HT1080 (cell line): Measurements from ENCODE around the gene C10orf90. TPM values are rescaled to one million over a fixed set of nuclear protein-coding genes. Genes with fewer than 3 reads are reported as not detected.
A peak's percentile ranks its signal among the peaks of the same experiment; 100 is the strongest.

ENCODE experiments used
- DNase-seq: peaks from one replicate; pipeline ENCODE4 v3.0.0-alpha.2; 2015; ENCODE audit warnings: low read depth
- total RNA-seq: library from RNA; depleted of rRNA; stranded (reverse); fragments of >200 nt; shearing (Covaris generic); gene quantifications from 2 replicates; pipeline ENCODE4 v1.2.3, GENCODE V29; 2014

The C10orf90 gene
- total RNA-seq, 1 experiment from 2014 or later: not detected

GRCh38 chr10:126674741-126675515 is 4.4 kb upstream of the C10orf90 start:
- no peak for DNase-seq

DNA sequence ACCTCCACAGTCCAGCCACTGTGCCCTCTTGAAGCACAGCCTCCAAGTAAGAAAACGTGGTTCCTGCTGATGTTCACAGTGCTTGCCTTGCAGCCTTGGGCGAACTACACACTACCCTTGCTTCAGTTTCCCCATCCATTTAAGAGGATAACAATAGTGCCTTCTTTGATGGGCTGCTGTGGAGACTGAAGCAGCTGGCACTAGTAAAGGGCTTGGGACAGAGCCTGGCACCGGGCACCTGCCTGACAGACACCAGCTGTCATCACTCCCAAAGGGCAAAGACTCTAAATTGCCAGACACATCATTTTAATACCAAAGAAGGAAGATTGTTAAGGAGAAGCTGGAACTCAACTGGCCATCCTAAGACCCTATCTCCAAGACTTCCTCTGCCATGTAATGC is 3.1 kb upstream of the C10orf90 start:
- DNase-seq: no peak

DNA sequence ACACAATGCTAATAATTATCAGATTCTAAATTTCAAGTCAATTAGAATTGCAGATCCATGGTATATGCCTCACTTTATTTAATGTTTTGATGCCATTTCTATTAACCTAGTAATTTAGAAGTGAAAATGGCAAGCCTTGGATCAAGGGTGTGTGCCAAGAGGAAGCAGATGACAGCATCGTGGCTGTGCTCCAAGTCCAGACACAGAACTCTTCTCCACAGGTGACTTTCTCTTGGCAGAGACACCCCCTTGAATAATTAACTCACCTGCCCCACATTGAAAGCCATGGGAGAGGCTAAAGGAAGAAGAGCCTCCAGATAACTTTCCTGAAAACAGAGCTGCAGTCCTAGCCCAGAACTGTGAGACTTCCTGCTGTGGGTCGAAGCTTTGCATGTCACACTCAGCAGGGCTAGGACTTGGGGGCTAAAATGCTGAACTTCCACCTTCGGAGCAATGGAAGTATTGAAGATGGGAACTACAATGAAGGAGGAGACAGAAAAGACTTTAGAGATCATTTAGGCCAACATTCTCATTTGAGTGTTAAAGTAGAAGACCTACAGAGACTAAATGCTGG is 996 bp upstream of the C10orf90 start:
- DNase-seq: no peak

- no peak for DNase-seq
Observed at GRCh38 chr10:126670895-126671261, 385 bp upstream of the C10orf90 start.

GRCh38 chr10:126669168-126669567 is 1.3 kb downstream of the C10orf90 start:
- no peak for DNase-seq

DNA sequence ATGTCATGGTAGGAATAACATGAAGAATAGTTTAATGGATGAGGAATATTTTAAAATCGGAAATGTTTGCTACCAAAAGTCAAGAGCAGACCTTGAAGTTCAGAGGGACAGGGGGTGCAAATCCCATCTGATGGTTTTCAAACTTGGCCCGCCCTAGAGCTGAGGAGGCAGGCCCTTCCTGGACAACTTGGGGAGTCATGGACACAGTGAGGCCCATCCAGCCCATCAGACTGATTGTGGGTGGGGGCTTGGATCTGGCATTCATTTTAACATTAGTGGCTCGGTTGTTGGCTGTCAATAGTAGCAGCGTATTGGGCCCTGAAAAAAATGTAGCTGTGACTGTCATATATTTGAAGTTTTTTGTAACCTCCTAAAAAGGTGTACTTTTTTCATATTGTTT is 2.0 kb downstream of the C10orf90 start:
- no peak for DNase-seq

GRCh38 chr10:126667568-126667967 is 2.9 kb downstream of the C10orf90 start:
- DNase-seq: no peak

DNA sequence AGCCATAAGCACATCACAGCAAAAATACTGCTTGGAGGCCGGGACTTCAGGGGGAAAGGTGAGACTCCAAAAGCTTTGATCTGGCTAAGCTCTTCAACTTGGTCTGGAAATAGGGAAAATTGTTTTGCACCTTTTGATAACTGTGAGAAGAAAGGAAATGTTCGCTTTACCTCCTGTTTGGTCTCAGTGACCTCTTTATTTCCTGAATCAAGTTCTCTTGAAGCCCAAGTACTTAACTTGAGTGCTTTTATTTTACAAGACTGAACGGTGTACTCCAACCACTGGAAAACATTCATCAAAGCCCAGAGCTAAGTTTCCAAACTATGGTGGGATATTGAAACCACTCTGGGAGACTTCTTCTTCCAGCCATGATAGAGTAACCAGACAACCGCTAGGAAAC is 5.3 kb downstream of the C10orf90 start:
- DNase-seq: no peak

DNA sequence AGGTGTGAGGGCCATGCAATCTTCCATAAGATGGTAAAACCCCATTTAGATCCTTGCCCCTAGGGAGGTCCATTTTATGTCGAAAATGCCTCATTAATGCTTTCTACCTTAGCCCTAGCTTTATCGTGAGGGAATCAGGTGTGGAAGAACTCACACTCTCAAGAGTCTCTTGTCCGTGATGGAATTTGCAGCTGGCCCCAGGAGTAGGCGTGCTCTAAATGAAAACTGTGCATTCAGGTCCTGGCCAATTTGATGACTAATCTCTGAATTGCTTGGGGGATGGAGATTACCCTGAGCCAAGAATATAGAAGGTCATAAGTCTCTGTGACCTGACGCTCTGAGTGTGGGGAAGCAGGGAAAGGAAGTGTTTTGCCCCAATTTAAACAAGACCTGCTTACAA is 6.6 kb downstream of the C10orf90 start:
- DNase-seq: peak; percentile 86

DNA sequence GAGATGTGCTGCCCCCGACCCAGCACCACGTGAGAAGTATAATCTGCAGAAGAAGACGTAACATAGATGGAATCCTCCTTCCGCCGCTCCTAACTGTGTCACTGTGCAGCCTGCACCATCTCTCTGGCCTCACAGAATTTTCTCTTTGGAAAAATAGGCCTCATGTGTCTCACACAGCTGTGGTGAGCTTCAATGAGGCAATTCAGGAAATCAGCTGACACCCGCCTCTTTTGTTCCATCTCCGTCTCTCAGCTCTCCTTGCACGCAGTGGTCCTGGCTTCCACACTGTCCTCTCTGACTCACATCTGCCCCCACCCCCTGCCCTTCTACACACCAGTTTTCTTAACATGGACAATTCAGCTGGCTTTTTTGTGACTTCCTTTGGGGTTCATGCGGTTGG is 7.2 kb downstream of the C10orf90 start:
- DNase-seq: peak; percentile 93

GRCh38 chr10:126661841-126662515 is 8.5 kb downstream of the C10orf90 start:
- DNase-seq: peak; percentile 52

- no peak for DNase-seq
Observed at GRCh38 chr10:126661356-126661755, 9.1 kb downstream of the C10orf90 start.

DNA sequence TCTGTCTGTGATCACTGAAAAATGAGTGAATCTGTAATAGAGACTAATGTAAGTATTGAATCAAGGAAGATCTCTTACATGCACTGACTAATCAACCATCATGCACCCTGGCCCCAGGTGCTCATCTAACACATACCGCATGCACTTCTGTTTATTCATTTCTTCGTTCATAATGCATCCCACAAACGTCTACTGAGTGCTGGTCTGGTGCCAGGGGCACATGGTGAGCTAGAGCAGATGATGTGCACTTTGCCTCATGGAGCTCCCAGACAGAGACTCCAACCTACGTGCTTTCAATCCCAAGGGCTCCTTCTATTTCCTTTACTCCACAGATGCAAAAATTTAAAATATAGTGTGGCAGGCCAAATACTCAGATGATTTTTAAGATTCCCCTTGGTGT is 10.7 kb downstream of the C10orf90 start:
- DNase-seq: no peak

DNA sequence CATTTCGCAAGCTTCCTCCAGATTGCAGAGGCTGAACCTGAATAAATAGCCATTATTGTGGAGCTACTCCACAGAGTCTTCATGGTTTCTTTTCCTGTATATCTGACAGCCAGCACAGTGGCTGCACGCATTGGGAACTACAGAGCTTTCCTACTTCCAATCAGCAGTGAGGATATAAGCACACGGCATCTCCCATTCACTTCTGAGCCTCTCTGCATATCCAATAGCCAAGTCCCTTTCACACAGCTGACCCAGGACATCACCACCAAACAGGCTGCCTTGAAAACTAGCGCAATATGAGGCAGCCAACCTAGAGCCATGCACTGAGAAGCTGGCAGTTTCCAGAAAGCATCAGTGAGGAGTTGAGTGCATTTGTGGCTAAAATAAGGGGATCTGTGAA is 11.6 kb downstream of the C10orf90 start:
- no peak for DNase-seq

DNA sequence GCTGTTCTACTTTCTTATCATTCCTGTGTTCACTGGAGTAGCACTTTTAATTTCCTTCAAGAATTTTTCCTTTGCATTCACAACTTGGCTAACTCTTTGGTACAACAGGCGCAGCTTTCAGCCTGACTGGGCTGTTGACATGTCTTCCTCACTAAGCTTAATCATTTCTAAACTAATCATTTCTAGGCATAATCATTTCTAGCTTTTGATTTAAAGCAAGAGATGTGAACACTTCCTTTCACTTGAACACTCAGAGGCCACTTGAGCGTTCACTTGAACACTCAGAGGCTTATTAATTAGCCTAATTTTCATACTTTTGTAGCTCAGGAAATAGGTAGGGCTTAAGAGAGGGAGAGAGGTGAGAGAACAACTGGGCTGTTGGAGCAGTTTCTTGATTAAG is 15.9 kb downstream of the C10orf90 start:
- DNase-seq: no peak

- no peak for DNase-seq
Observed at GRCh38 chr10:126651467-126651866, 19.0 kb downstream of the C10orf90 start.

GRCh38 chr10:126650161-126650560 is 20.3 kb downstream of the C10orf90 start:
- no peak for DNase-seq

- no peak for DNase-seq
Observed at GRCh38 chr10:126647116-126647515, 23.4 kb downstream of the C10orf90 start.

- DNase-seq: peak; percentile 61
Observed at GRCh38 chr10:126646110-126646509, 24.4 kb downstream of the C10orf90 start.

DNA sequence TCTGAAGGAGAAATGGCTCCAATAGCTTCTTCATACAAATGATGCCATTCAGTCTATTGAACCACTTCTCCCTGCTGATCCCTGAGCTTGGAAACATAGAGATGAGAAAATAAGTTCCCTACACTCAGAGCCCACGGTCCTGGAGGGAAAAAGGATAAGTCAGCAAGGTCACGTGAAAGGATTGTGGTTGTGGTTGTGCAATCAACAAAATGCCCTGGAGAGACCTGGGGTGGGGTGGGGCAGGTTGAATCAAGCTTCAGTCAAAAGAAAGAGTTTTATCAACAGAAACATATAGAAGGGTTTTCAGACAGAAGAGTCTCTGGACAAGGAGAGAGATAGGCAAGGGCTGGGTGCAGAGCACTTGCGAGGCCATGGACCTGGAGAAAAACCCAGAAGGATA is 30.1 kb downstream of the C10orf90 start:
- peak; percentile 44 for DNase-seq

- no peak for DNase-seq
Observed at GRCh38 chr10:126639084-126639483, 31.4 kb downstream of the C10orf90 start.

GRCh38 chr10:126638542-126638941 is 32.0 kb downstream of the C10orf90 start:
- DNase-seq: no peak

DNA sequence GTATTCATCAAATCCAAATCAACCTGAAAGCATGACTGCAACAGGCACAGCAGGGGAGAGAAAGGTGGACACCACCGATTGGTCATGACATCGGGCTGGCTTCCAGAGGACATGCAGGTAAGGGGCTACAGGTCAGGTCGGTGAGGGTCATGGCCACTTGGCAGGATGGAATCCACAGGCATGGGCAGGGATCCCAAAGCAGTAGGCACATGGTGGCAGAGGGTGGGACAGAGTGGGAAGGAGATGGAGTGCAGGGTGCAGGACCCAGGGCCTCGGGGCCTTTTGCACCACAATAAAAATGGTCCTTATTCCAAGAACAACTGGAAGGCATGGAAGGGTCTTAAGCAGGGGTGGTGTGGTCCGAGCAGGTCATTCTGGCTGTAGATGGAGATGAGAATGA is 33.0 kb downstream of the C10orf90 start:
- no peak for DNase-seq
